Breast epithelium (tissue), 3 donors: ENCODE data around the gene ASAP2.

Source experiments
- POLR2A ChIP-seq: fragments of 450-650 bp; IDR thresholded peaks from one replicate; pipeline ENCODE4 v1.6.1; 2016; ENCODE audit warnings: antibody characterized with exemption, mild to moderate bottlenecking, moderate library complexity
- TF ChIP-seq, protein P1 (sequence below), 3 donors: fragments of 450-650 bp; IDR thresholded peaks; one replicate each; pipeline ENCODE4 v1.5.1; 2016 to 2017; ENCODE audit warnings: antibody characterized with exemption in 3 of 3, mild to moderate bottlenecking in 3 of 3, moderate library complexity in 3 of 3

DNA sequence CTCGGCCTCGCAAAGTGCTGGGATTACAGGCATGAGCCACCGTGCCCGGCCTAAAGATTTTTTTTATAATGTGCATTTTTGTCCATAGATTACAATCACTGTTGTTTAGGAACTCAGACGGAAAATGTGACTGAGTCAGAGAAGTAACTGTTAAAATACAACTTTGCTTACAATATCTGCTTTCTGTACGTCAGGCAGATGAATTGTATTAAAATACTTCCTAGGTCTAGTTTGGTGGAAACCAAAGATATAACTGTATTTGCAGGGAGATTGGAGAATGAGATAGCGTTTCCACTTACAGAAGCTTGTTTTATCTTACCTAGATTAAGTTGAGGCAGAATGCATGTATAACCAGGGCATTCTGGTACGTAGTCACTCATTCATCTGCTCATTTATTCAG lies 36.7 kb downstream of the ASAP2 start:
- TF ChIP-seq, protein P1, sequence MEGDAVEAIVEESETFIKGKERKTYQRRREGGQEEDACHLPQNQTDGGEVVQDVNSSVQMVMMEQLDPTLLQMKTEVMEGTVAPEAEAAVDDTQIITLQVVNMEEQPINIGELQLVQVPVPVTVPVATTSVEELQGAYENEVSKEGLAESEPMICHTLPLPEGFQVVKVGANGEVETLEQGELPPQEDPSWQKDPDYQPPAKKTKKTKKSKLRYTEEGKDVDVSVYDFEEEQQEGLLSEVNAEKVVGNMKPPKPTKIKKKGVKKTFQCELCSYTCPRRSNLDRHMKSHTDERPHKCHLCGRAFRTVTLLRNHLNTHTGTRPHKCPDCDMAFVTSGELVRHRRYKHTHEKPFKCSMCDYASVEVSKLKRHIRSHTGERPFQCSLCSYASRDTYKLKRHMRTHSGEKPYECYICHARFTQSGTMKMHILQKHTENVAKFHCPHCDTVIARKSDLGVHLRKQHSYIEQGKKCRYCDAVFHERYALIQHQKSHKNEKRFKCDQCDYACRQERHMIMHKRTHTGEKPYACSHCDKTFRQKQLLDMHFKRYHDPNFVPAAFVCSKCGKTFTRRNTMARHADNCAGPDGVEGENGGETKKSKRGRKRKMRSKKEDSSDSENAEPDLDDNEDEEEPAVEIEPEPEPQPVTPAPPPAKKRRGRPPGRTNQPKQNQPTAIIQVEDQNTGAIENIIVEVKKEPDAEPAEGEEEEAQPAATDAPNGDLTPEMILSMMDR (IDR thresholded peaks at IDR 0.05), result no peak
- TF ChIP-seq POLR2A, result no peak
